Peyer's patch (tissue), 4 donors: Measurements from ENCODE around the gene GBX1. TPM values are rescaled to one million over a fixed set of nuclear protein-coding genes. Genes with fewer than 3 reads are reported as not detected.
A peak's percentile ranks its signal among the peaks of the same experiment; 100 is the strongest.

Experiments used
- DNase-seq, 3 donors: peaks; one replicate each; pipeline ENCODE4 v3.0.0-alpha.2; 2017 to 2019
- H3K27ac ChIP-seq, 4 donors: fragments of 200-600 bp; sonication (generic); one replicate each; pipeline ENCODE4 v1.5.1; 2016 to 2019
- H3K27me3 ChIP-seq, 2 donors: fragments of 200-600 bp; sonication (generic); one replicate each; pipeline ENCODE4 v1.5.1; 2019
- H3K36me3 ChIP-seq, 3 donors: fragments of 200-600 bp; sonication (generic); one replicate each; pipeline ENCODE4 v1.5.1; 2016 to 2019
- H3K4me1 ChIP-seq, 4 donors: fragments of 200-600 bp; sonication (generic); one replicate each; pipeline ENCODE4 v1.5.1; 2016 to 2019
- H3K4me3 ChIP-seq, 4 donors: fragments of 200-600 bp; sonication (generic); 1 replicate in 3 of 4; 2 replicates in 1 of 4; pipeline ENCODE4 v1.5.1; 2016 to 2019; ENCODE audit warnings: mild to moderate bottlenecking in 1 of 4
- H3K9me3 ChIP-seq, 4 donors: fragments of 200-600 bp; sonication (generic); one replicate each; pipeline ENCODE4 v1.5.1; 2016 to 2019; ENCODE audit warnings: mild to moderate bottlenecking in 1 of 4
- POLR2A ChIP-seq, 2 donors: fragments of 450-650 bp; IDR thresholded peaks; one replicate each; pipeline ENCODE4 v1.5.1; 2017; ENCODE audit warnings: antibody characterized with exemption in 2 of 2, mild to moderate bottlenecking in 2 of 2, moderate library complexity in 2 of 2
- total RNA-seq, 4 donors: library from RNA; depleted of rRNA; stranded (reverse); fragments of >200 nt; gene quantifications; one replicate each; pipeline ENCODE4 v1.1.0, GENCODE V29; 2016
- TF ChIP-seq, protein P1 (sequence below), 6 experiments: fragments of 450-650 bp in 4 of 6; fragments of 200-600 bp in 2 of 6; sonication (generic) in 1 of 6; IDR thresholded peaks; one replicate each; pipeline ENCODE4 v1.5.1; 2017 to 2019; ENCODE audit warnings: antibody characterized with exemption in 6 of 6, mild to moderate bottlenecking in 3 of 6, moderate library complexity in 1 of 6

The GBX1 gene
- total RNA-seq, 4 donors from 2014 or later: not detected

GRCh38 chr7:151128716-151129115, 38.8 kb downstream of the GBX1 start:
- DNase-seq: no peak
- H3K36me3 ChIP-seq: peaks cover 0 to 68% (median 0%) of the 10 kb centered on the region in 3 donors

DNA sequence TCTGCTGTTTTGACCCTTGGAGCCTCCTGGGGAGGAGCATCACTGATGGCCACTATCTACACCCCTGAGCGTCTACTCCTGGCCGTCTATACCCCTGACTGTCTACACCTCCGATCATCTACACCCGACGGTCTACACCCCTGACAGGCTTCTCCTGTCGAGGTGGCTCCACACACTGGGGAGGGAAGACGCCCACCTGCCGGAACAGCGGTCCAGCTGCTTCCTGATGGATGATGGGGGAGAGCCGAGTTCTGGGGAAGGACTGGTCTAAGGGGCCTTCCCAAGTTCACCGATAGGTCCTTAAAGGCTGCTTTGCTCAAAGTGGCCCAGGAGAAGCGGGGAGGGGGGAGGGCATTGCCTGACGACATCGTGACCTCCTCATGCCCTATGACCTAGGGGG, 39.4 kb downstream of the GBX1 start:
- no peak for TF ChIP-seq POLR2A (IDR thresholded peaks at IDR 0.05)
- TF ChIP-seq, protein P1, sequence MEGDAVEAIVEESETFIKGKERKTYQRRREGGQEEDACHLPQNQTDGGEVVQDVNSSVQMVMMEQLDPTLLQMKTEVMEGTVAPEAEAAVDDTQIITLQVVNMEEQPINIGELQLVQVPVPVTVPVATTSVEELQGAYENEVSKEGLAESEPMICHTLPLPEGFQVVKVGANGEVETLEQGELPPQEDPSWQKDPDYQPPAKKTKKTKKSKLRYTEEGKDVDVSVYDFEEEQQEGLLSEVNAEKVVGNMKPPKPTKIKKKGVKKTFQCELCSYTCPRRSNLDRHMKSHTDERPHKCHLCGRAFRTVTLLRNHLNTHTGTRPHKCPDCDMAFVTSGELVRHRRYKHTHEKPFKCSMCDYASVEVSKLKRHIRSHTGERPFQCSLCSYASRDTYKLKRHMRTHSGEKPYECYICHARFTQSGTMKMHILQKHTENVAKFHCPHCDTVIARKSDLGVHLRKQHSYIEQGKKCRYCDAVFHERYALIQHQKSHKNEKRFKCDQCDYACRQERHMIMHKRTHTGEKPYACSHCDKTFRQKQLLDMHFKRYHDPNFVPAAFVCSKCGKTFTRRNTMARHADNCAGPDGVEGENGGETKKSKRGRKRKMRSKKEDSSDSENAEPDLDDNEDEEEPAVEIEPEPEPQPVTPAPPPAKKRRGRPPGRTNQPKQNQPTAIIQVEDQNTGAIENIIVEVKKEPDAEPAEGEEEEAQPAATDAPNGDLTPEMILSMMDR (IDR thresholded peaks at IDR 0.05): no peak
- DNase-seq: no peak
- H3K27me3 ChIP-seq: no peaks in the 10 kb centered on the region
- H3K27ac ChIP-seq: no peak overlapping the region
- peaks cover 0 to 68% (median 0%) of the 10 kb centered on the region in 3 donors for H3K36me3 ChIP-seq
- H3K4me1 ChIP-seq: peaks cover 0 to 28% (median 0%) of the 10 kb centered on the region in 4 donors
- H3K9me3 ChIP-seq: no peaks in the 10 kb centered on the region
- H3K4me3 ChIP-seq: no peak overlapping the region

More at GRCh38 chr7:151128716-151129115, 38.8 kb downstream of the GBX1 start:
- H3K27me3 ChIP-seq: no peaks in the 10 kb centered on the region
- H3K4me1 ChIP-seq: peaks cover 0 to 28% (median 0%) of the 10 kb centered on the region in 4 donors
- TF ChIP-seq, protein P1 (IDR thresholded peaks at IDR 0.05): no peak
- TF ChIP-seq POLR2A (IDR thresholded peaks at IDR 0.05): no peak
- no peak overlapping the region for H3K4me3 ChIP-seq
- H3K27ac ChIP-seq: no peak overlapping the region
- H3K9me3 ChIP-seq: no peaks in the 10 kb centered on the region

GRCh38 chr7:151126491-151127137, 40.9 kb downstream of the GBX1 start:
- H3K9me3 ChIP-seq: no peaks in the 10 kb centered on the region
- H3K4me3 ChIP-seq: peak overlapping the region in 1 of 4 donors; percentile 50
- TF ChIP-seq, protein P1 (IDR thresholded peaks at IDR 0.05): no peak
- TF ChIP-seq POLR2A (IDR thresholded peaks at IDR 0.05): no peak
- no peaks in the 10 kb centered on the region for H3K27me3 ChIP-seq
- H3K4me1 ChIP-seq: peaks cover 0 to 28% (median 0%) of the 10 kb centered on the region in 4 donors
- peak in 2 of 3 donors; percentile 69 to 76 for DNase-seq
- peaks cover 0 to 63% (median 0%) of the 10 kb centered on the region in 3 donors for H3K36me3 ChIP-seq
- no peak overlapping the region for H3K27ac ChIP-seq

GRCh38 chr7:151125846-151126481, 41.5 kb downstream of the GBX1 start:
- TF ChIP-seq, protein P1 (IDR thresholded peaks at IDR 0.05): no peak
- TF ChIP-seq POLR2A (IDR thresholded peaks at IDR 0.05): no peak
- H3K27me3 ChIP-seq: no peaks in the 10 kb centered on the region
- H3K27ac ChIP-seq: peak overlapping the region in 1 of 4 donors; percentile 32
- peaks cover 0 to 28% (median 0%) of the 10 kb centered on the region in 4 donors for H3K4me1 ChIP-seq
- H3K9me3 ChIP-seq: no peaks in the 10 kb centered on the region
- H3K4me3 ChIP-seq: peak overlapping the region in 2 of 4 donors; percentile 46 to 50
- peak in 1 of 3 donors; percentile 67 for DNase-seq
- peaks cover 0 to 62% (median 0%) of the 10 kb centered on the region in 3 donors for H3K36me3 ChIP-seq

DNA sequence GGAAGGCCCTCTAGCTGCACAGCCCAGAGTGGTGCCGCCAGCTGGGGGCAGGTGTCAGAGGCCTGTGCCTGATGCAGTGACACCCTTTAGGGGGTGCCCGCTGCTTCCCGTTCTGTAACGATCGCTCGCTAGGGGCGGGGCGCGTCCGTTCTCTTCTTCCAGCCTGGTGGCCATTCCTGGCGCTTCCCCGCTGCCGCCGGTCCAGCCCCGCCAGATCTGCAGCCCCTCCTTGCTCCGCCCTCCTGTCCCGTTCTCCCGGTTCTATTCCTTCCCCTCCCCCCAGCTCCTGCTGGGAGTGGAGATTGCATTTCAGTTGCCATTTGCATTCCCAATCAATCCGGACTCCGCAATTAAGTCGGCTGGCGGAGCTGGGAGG, 42.0 kb downstream of the GBX1 start:
- H3K4me1 ChIP-seq: peaks cover 0 to 28% (median 0%) of the 10 kb centered on the region in 4 donors
- no peak for TF ChIP-seq POLR2A (IDR thresholded peaks at IDR 0.05)
- TF ChIP-seq, protein P1 (IDR thresholded peaks at IDR 0.05): peak in 3 of 6 experiments; percentile 11 to 12 (median 11)
- no peaks in the 10 kb centered on the region for H3K27me3 ChIP-seq
- peak overlapping the region in 2 of 4 donors; percentile 46 to 50 for H3K4me3 ChIP-seq
- DNase-seq: peak in 1 of 3 donors; percentile 69
- H3K9me3 ChIP-seq: no peaks in the 10 kb centered on the region
- H3K36me3 ChIP-seq: peaks cover 0 to 62% (median 0%) of the 10 kb centered on the region in 3 donors
- peak overlapping the region in 1 of 4 donors; percentile 32 for H3K27ac ChIP-seq
